CD4-positive, alpha-beta T cell treated with Interleukin-1 beta for 1 hour (primary cell): ENCODE measurements around the gene LCNL1.
"Not testable (repeated sequence)": the region's sequence is repeated elsewhere in the genome, so short reads cannot be mapped to it uniquely, and the experiment has no call there.

Experiments
- DNase-seq, 2 donors: peaks; one replicate each; pipeline ENCODE4 v3.0.0-alpha.2; 2020 to 2022

Gene LCNL1

DNA sequence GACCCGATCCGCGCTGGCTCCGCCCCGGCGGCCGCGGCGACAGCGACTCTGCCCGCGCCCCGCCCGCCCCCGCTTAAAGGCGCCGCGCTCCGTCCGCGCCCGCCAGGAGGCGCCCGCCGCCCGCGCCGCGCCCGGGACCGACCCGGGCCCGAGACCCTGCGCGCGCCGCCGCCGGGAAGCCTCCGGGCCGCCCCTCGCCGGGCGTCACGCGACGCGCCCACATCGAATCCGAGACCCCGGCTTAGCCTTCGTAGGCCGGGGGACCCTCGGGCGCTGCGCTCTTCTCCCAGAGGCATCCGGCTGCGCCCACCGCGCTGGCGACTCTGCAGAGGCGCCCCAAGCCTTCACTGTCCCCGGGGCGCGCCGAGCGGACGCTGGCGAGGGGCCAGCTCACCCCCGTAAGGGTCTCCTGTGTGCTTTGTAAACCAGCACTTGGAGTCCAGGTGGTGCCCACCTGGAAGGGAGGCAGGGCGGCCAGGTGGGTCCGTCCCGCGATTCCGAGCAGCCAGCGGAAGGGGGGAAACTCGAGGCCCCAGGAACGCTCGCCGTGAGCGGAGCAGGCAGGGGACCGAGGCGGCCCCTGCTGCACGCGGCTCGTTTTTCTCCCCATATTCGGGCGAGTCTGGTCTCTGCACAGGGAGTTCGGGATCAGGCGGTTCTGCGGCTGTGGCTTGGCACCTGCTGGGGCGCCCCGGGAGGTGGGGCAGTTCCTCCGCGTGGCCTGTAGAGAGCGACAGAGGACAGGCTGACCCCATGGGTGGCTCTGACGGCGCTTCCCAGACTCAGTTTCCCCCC lies 45.7 kb downstream of the LCNL1 start:
- DNase-seq = peak; percentile 73 to 77

DNA sequence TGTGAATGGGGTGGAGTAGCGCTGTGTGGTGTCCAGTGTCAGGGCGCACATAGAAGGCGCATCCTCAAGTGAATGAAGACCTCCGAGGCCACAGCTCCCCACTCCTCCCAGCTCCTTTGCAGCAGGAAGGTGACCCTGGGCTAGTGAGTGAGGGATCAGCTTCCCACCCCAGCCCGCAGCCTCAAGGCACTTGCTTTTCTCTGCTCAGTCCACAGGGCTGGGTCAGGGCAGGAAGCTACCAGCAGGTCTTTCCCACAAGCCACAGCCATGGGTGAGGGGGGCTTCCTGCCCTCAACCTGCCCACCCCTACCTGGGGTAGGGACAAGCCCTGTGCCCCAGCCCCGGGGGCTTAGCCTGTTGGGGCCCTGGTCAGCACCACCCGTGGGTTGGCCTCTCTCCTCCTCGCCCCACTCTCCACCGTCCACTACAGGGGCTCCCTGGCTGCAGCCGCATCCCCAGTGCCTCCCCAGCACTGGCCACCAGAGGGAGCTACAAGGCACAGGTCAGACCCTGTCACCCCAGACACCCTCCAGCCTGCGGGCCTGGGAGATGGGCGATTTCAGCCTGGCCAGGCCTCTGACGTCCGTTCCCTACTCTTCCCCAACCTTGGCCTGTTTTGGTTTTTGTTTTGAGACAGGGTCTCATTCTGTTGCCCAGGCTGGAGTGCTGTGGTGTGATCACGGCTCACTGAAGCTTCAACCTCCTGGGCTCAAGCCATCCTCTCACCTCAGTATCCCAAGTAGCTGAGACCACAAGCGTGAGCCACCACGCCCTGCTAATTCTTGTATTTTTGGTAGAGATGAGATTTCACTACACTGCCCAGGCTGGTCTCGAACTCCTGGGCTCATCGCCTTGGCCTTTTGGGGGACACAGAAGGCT lies 46.5 kb downstream of the LCNL1 start:
- DNase-seq = peak; percentile 65 to 72

GRCh38 chr9:137030006-137030405 lies 47.2 kb downstream of the LCNL1 start:
- DNase-seq = no peak

DNA sequence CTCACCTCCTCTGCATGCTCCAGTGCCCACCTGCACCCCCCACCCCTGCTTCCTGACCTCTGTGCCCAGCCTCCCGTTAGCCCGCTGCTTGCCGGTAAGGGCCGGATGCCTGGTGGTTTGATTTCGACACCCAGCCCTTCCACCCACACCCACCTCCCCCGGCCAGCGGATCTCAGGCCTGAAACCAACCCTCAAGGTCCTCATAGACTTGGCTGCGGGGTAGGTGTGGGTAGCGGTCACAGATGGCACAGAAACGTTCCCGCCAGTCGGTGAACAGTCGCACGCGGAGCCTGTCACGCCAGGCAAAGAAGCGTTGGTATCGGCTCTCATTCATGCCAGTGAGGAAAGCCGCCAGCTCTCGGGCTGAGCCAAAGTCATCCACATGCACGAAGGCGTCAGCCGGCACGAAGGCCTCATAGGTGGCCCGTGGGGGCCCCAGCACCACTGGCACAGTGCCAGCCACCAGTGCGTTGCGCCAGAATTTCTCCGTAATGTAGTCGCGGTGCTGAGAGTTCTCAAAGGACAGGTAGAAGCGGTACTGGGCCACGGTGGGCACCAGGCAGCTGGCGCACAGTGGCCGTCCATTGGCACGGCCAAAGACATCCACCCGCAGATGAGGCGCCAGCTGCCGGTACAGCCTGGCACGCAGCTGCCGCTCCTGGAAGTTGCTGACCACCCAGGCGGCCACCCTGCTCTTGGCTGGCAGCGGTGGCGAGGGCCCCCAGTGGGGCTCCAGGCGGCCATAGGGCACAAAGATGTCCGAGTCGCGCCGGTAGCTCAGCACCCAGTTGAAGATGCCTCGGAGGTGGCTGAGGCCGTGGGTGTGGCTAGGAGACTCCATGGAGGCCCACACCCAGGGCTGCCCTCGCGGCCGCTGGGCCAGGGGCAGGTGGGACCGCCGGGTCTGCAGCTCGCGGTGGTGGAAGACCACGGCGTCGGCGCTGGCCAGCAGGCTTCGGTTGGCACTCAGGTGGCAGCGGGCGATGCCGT lies 48.0 kb downstream of the LCNL1 start:
- peak; percentile 49 to 61 for DNase-seq

- DNase-seq = peak; percentile 48 to 64
Observed at GRCh38 chr9:137031904-137032640, 49.3 kb downstream of the LCNL1 start, which contains the start of gene FUT7. Gene FUT7 (minus strand): TSS chr9:137032088. CDS start chr9:137031991, 97 bp downstream.

DNA sequence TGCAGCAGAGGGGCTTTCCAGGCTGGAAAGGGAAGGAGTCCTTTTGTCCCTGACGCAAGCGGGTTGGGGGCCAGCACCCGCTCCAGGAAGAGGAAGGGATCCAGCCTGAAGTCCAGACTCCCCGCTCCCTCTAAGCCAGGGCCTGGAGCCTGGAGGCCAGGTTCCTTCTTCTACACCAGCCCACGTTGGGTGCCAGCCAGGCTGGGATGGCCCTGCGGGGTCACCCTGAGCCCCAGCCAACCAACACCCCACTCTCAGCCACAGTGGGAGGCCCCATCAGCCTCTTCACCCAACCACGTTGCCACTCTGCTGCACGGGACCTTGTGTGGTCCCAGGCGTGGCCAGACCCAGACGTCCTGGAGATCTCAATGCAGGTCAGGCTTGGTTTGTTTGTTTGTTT lies 50.1 kb downstream of the LCNL1 start:
- DNase-seq = peak; percentile 31 to 69

GRCh38 chr9:137033481-137033880 lies 50.7 kb downstream of the LCNL1 start:
- not testable (repeated sequence) for DNase-seq

GRCh38 chr9:137034039-137034708 lies 51.4 kb downstream of the LCNL1 start:
- peak in 1 of 2 donors; percentile 35 for DNase-seq

DNA sequence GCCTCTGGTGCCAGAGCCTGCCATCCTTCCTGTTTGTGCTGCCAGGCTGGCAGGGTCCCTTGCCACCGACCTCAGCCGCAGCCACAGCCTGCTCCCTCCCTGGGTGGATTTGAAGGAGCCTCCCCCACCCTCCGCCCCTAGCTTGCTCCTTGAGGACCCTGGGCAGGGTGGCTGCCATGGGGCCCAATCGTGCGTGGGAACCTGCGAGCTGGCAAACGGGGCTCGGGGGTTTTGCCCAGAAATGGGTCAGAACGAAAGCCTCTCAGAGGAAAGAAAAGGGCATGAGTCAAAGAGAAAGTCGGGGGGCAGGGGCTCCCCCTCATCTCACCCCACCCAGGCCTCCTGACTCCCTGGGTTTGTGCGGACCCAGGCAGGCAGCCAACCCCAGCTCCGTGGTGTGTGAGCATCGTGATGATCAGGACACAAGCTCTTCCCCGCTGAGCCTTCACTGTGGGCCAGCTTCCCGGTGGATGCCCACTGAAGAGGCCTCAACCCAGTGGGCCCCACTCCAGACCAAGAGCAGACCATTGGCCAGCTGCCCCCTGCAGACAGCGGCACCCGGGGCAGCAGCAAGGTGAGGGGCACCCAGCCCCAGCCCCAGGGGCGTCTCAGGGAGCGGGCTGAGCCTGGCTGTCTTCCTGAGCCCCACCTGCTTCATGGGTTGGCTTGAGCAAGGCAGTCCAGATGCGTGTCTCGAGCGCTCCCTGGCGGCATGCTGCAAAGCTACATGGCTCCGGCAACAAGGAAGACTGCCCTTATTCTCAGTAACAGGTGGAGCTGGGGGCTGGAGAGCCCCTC lies 52.1 kb downstream of the LCNL1 start:
- peak; percentile 88 for DNase-seq
